ENCODE results near the gene RRAS2. TPM values are rescaled to one million over a fixed set of nuclear protein-coding genes. Genes with fewer than 3 reads are reported as not detected.

RRAS2 gene
- polyA plus RNA-seq, 3 donors = 0.19 to 0.31 TPM; not detected in 1

GRCh38 chr11:14364322-14364721 is 5.3 kb upstream of the RRAS2 start:
- no peak overlapping the region for H3K27ac ChIP-seq (ENCODE audit: low read depth in 1 of 2, low read length in 2 of 2)
- no peak overlapping the region for H2AFZ ChIP-seq (ENCODE audit: insufficient read depth, low read depth, low read length, poor library complexity, severe bottlenecking)
- Mint-ChIP-seq H3K27me3 (ENCODE audit: low read depth in 3 of 3) (peaks cover 20 to 34% (median 31%) of the 10 kb centered on the region in 3 donors), H3K9me3 (peaks cover 0 to 1% (median 0%) of the 10 kb centered on the region in 7 donors), H3K4me1 (peaks cover 6% of the 10 kb centered on the region), H3K36me3 (no peaks in the 10 kb centered on the region), H3K4me3 (no peak overlapping the region), H3K27ac (no peak overlapping the region)
- TF ChIP-seq, protein P1, sequence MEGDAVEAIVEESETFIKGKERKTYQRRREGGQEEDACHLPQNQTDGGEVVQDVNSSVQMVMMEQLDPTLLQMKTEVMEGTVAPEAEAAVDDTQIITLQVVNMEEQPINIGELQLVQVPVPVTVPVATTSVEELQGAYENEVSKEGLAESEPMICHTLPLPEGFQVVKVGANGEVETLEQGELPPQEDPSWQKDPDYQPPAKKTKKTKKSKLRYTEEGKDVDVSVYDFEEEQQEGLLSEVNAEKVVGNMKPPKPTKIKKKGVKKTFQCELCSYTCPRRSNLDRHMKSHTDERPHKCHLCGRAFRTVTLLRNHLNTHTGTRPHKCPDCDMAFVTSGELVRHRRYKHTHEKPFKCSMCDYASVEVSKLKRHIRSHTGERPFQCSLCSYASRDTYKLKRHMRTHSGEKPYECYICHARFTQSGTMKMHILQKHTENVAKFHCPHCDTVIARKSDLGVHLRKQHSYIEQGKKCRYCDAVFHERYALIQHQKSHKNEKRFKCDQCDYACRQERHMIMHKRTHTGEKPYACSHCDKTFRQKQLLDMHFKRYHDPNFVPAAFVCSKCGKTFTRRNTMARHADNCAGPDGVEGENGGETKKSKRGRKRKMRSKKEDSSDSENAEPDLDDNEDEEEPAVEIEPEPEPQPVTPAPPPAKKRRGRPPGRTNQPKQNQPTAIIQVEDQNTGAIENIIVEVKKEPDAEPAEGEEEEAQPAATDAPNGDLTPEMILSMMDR (IDR thresholded peaks at IDR 0.05) = no peak
- no peaks in the 10 kb centered on the region for H3K36me3 ChIP-seq (replicated peaks in 1 of 2; ENCODE audit: control insufficient read depth in 1 of 2, insufficient read depth in 2 of 2, low read length in 2 of 2)
- H3K9ac ChIP-seq (ENCODE audit: insufficient read depth, low read length, poor library complexity, severe bottlenecking) = no peak overlapping the region
- H3K4me2 ChIP-seq (replicated peaks; ENCODE audit: extremely low read depth, low read length, poor library complexity, severe bottlenecking) = no peak overlapping the region
- H3K4me3 ChIP-seq (replicated peaks in 1 of 3; ENCODE audit: low read depth in 2 of 3, low read length in 3 of 3) = no peak overlapping the region
- H3K79me2 ChIP-seq (ENCODE audit: insufficient read depth, low read length) = no peaks in the 10 kb centered on the region
- H3K9me3 ChIP-seq (replicated peaks in 1 of 2; ENCODE audit: control insufficient read depth in 1 of 2, insufficient read depth in 1 of 2, low read length in 2 of 2) = peaks cover 0 to 2% of the 10 kb centered on the region in 2 donors
- H3K27me3 ChIP-seq (ENCODE audit: control insufficient read depth in 2 of 2, insufficient read depth in 2 of 2, low read length in 2 of 2) = peaks cover 10 to 13% of the 10 kb centered on the region in 2 donors
- no peak for DNase-seq
- intact Hi-C loops (cut with micrococcal nuclease) = no loop called here
- no peaks in the 10 kb centered on the region for H4K20me1 ChIP-seq (ENCODE audit: insufficient read depth, low read length)
- no peaks in the 10 kb centered on the region for H3K4me1 ChIP-seq (ENCODE audit: control insufficient read depth in 1 of 2, insufficient read depth in 2 of 2, low read length in 2 of 2)
- no CpG with 5 or more reads among the region's 5 CpGs for WGBS (ENCODE audit: insufficient coverage)

- Mint-ChIP-seq H3K27ac (no peak overlapping the region), H3K27me3 (ENCODE audit: low read depth in 3 of 3) (peaks cover 26 to 47% (median 40%) of the 10 kb centered on the region in 3 donors)
Observed at GRCh38 chr11:14362611-14363010, 3.6 kb upstream of the RRAS2 start.

More at GRCh38 chr11:14362611-14363010, 3.6 kb upstream of the RRAS2 start:
- Histone ChIP-seq H3K4me2 (replicated peaks; ENCODE audit: extremely low read depth, low read length, poor library complexity, severe bottlenecking) (no peak overlapping the region), H3K4me3 (replicated peaks in 1 of 3; ENCODE audit: low read depth in 2 of 3, low read length in 3 of 3) (no peak overlapping the region), H3K9me3 (replicated peaks in 1 of 2; ENCODE audit: control insufficient read depth in 1 of 2, insufficient read depth in 1 of 2, low read length in 2 of 2) (peaks cover 0 to 10% of the 10 kb centered on the region in 2 donors), H3K27me3 (ENCODE audit: control insufficient read depth in 2 of 2, insufficient read depth in 2 of 2, low read length in 2 of 2) (peaks cover 22 to 25% of the 10 kb centered on the region in 2 donors), H3K9ac (ENCODE audit: insufficient read depth, low read length, poor library complexity, severe bottlenecking) (no peak overlapping the region), H3K36me3 (replicated peaks in 1 of 2; ENCODE audit: control insufficient read depth in 1 of 2, insufficient read depth in 2 of 2, low read length in 2 of 2) (no peaks in the 10 kb centered on the region), H3K79me2 (ENCODE audit: insufficient read depth, low read length) (no peaks in the 10 kb centered on the region), H2AFZ (ENCODE audit: insufficient read depth, low read depth, low read length, poor library complexity, severe bottlenecking) (no peak overlapping the region), H4K20me1 (ENCODE audit: insufficient read depth, low read length) (no peaks in the 10 kb centered on the region), H3K27ac (ENCODE audit: low read depth in 1 of 2, low read length in 2 of 2) (no peak overlapping the region), H3K4me1 (ENCODE audit: control insufficient read depth in 1 of 2, insufficient read depth in 2 of 2, low read length in 2 of 2) (peaks cover 5 to 13% of the 10 kb centered on the region in 2 donors)
- H3K9me3 Mint-ChIP-seq = peaks cover 0 to 7% (median 2%) of the 10 kb centered on the region in 7 donors
- no peaks in the 10 kb centered on the region for H3K36me3 Mint-ChIP-seq
- intact Hi-C loops (cut with micrococcal nuclease) = no loop called here
- DNase-seq = no peak
- TF ChIP-seq, protein P1 (IDR thresholded peaks at IDR 0.05) = no peak
- no peak overlapping the region for H3K4me3 Mint-ChIP-seq
- 100% methylated on average over 2 of the region's 3 CpGs for WGBS (ENCODE audit: insufficient coverage)
- H3K4me1 Mint-ChIP-seq = peaks cover 7% of the 10 kb centered on the region

All from CD14-positive monocyte (primary cell).